Breast epithelium (tissue), 4 donors: ENCODE data around the gene DCST1. TPM values are rescaled to one million over a fixed set of nuclear protein-coding genes. Genes with fewer than 3 reads are reported as not detected.

Experiments
- DNase-seq, 2 donors: peaks; one replicate each; pipeline ENCODE4 v3.0.0-alpha.2; 2019; ENCODE audit warnings: low spot score in 2 of 2
- H3K27ac ChIP-seq, 2 donors: fragments of 200-600 bp; sonication (generic) in 1 of 2; one replicate each; pipeline ENCODE4 v1.5.1; 2016 to 2019; ENCODE audit warnings: mild to moderate bottlenecking in 1 of 2
- H3K27me3 ChIP-seq, 2 donors: fragments of 200-600 bp; sonication (generic) in 1 of 2; one replicate each; pipeline versions ENCODE4 v1.5.1 to v1.6.0; 2017 to 2019; ENCODE audit warnings: control low read depth in 1 of 2, mild to moderate bottlenecking in 1 of 2
- H3K36me3 ChIP-seq: fragments of 200-600 bp; one replicate; pipeline ENCODE4 v1.5.1; 2019
- H3K4me1 ChIP-seq, 2 donors: fragments of 200-600 bp; sonication (generic); one replicate each; pipeline ENCODE4 v1.5.1; 2016 to 2019; ENCODE audit warnings: control low read depth in 1 of 2
- H3K4me3 ChIP-seq, 3 donors: fragments of 200-600 bp; sonication (generic); 1 replicate in 2 of 3; 2 replicates in 1 of 3; pipeline ENCODE4 v1.5.1; 2016 to 2019; ENCODE audit warnings: mild to moderate bottlenecking in 3 of 3, moderate library complexity in 2 of 3
- H3K9me3 ChIP-seq, 2 donors: fragments of 200-600 bp; sonication (generic) in 1 of 2; one replicate each; pipeline ENCODE4 v1.5.1; 2016 to 2019; ENCODE audit warnings: control low read depth in 1 of 2
- CTCF ChIP-seq, 3 donors: fragments of 450-650 bp; IDR thresholded peaks; one replicate each; pipeline ENCODE4 v1.5.1; 2016 to 2017; ENCODE audit warnings: antibody characterized with exemption in 3 of 3, mild to moderate bottlenecking in 3 of 3, moderate library complexity in 3 of 3
- POLR2A ChIP-seq: fragments of 450-650 bp; IDR thresholded peaks from one replicate; pipeline ENCODE4 v1.6.1; 2016; ENCODE audit warnings: antibody characterized with exemption, mild to moderate bottlenecking, moderate library complexity
- POLR2AphosphoS5 ChIP-seq, 3 donors: sonication (generic); formaldehyde crosslinking; IDR thresholded peaks; one replicate each; pipeline ENCODE4 v1.6.1; 2017; ENCODE audit warnings: antibody characterized with exemption in 3 of 3
- intact Hi-C: fragments of 100-400 bp; cut with DNase I; formaldehyde crosslinking; loops from one replicate; pipeline ENCODE4 v1.15.1; 2023; ENCODE audit warnings: low total_unique reads
- total RNA-seq, 3 donors: library from RNA; depleted of rRNA; stranded (reverse); fragments of >200 nt; gene quantifications; one replicate each; pipeline ENCODE4 v1.1.0, GENCODE V29; 2016

Gene DCST1
- total RNA-seq, 3 donors from 2014 or later: 0.16 to 0.66 (median 0.44) TPM

DNA sequence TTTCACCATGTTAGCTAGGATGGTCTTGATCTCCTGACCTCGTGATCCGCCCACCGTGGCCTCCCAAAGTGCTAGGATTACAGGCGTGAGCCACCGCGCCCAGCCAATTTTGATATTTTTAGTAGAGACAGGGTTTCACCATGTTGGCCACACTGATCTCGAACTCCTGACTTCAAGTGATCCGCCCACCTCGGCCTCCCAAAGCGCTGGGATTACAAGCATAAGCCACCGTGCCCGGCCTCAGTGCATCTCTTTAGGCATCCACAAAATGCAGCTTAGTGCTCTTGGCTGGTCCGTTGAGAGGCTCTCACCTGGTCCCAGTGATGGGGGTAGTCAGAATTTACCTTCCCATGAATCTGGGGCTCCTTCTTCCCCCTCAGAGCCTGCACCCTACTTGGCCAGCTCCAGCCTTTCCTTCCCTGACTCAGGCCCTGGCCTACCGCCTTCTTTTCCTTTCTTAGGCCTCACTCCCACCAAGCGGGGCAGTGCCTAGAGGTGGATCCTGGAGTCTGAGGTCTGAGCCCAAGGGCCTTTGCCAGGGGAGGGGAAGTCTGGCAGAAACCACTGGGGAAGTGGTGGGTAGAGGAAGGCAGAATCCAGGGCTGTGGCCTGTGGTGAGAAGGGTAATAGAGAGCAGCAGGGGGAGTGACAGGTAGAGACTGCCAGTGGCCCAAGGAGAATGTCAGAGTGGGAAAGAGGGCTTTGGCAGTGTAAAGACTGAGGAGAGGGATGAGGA, 36.5 kb upstream of the DCST1 start:
- Histone ChIP-seq H3K36me3 (no peaks in the 10 kb centered on the region), H3K4me3 (no peak overlapping the region), H3K27me3 (no peaks in the 10 kb centered on the region), H3K27ac (no peak overlapping the region), H3K4me1 (peaks cover 9 to 10% of the 10 kb centered on the region in 2 donors), H3K9me3 (no peaks in the 10 kb centered on the region)
- intact Hi-C loops: no loop called here
- DNase-seq: no peak
- TF ChIP-seq POLR2AphosphoS5 (IDR thresholded peaks at IDR 0.05) (no peak), CTCF (IDR thresholded peaks at IDR 0.05) (no peak), POLR2A (no peak)

- Histone ChIP-seq H3K4me1 (peaks cover 9 to 10% of the 10 kb centered on the region in 2 donors), H3K27ac (no peak overlapping the region), H3K27me3 (no peaks in the 10 kb centered on the region), H3K36me3 (no peaks in the 10 kb centered on the region), H3K4me3 (no peak overlapping the region), H3K9me3 (no peaks in the 10 kb centered on the region)
- DNase-seq: no peak
- intact Hi-C loops: no loop called here
- TF ChIP-seq CTCF (IDR thresholded peaks at IDR 0.05) (no peak), POLR2A (no peak), POLR2AphosphoS5 (IDR thresholded peaks at IDR 0.05) (no peak)
Measured at GRCh38 chr1:154998201-154998780, 35.3 kb upstream of the DCST1 start.

DNA sequence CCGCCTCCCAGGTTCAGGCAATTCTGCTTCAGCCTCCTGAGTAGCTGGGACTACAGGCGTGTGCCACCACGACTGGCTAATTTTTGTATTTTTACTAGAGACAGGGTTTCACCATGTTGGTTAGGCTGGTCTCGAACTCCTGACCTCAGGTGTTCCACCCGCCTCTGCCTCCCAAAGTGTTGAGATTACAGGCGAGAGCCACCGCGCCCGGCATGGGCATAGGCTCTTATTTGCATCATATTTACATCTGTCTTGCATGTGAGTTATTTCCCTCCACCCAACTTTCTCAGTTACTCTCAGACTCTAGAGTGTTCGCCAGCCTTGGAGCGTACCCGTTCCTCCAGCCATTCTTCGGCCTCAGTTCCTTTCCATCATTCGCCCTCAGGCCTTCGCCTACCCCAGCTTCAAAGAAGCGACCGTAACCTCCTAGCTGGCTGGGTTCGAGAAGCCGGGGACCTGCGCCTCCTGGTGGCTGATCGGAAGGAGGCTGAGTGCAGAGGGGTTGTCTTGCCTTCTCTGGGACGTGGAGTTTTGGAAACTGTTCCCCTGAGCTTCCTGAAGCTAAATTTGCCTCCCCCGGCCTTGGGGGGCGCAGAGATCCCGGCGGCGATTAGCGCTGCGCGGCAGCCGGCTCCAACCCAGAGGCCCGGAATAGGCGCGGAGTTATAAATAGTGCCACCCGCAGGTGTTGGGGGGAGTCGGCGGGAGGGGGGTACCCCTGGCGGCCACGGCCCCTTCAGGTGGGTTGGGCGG, 34.6 kb upstream of the DCST1 start:
- Histone ChIP-seq H3K4me3 (peak overlapping the region; percentile 89 to 95 (median 89)), H3K27ac (peak overlapping the region; percentile 98 to 99), H3K9me3 (no peaks in the 10 kb centered on the region), H3K27me3 (no peaks in the 10 kb centered on the region), H3K4me1 (peaks cover 9 to 10% of the 10 kb centered on the region in 2 donors), H3K36me3 (no peaks in the 10 kb centered on the region)
- no peak for DNase-seq
- intact Hi-C loops: loop anchor here (1.0 kb wide), 1 partner anchor 38 kb away; the partner anchor contains the start of gene PYGO2
- no peak for TF ChIP-seq POLR2AphosphoS5 (IDR thresholded peaks at IDR 0.05)
- peak; percentile 68 to 81 (median 80) for TF ChIP-seq CTCF (IDR thresholded peaks at IDR 0.05)

- H3K36me3 ChIP-seq: no peaks in the 10 kb centered on the region
- TF ChIP-seq POLR2A (no peak), CTCF (IDR thresholded peaks at IDR 0.05) (no peak), POLR2AphosphoS5 (IDR thresholded peaks at IDR 0.05) (peak in 1 of 3 donors; percentile 6)
- intact Hi-C loops: loop anchor here (1.0 kb wide), 1 partner anchor 38 kb away; the partner anchor contains the start of gene PYGO2
- peak overlapping the region; percentile 98 to 99 for H3K27ac ChIP-seq
- H3K4me3 ChIP-seq: peak overlapping the region; percentile 89 to 95 (median 89)
- peak in 1 of 2 donors; percentile 68 for DNase-seq
- no peaks in the 10 kb centered on the region for H3K27me3 ChIP-seq
- H3K9me3 ChIP-seq: no peaks in the 10 kb centered on the region
- peaks cover 13 to 17% of the 10 kb centered on the region in 2 donors for H3K4me1 ChIP-seq
Measured at GRCh38 chr1:154999571-155000410, 33.8 kb upstream of the DCST1 start.
